C1 segment of cervical spinal cord (tissue), 14 donors: ENCODE measurements around the gene ATG10.
"Not testable (repeated sequence)": the region's sequence is repeated elsewhere in the genome, so short reads cannot be mapped to it uniquely, and the experiment has no call there.

ENCODE experiments used
- DNase-seq, 14 donors: peaks; one replicate each; lab custom pipeline; 2025; lab: John Stamatoyannopoulos, UW

The ATG10 gene

DNA sequence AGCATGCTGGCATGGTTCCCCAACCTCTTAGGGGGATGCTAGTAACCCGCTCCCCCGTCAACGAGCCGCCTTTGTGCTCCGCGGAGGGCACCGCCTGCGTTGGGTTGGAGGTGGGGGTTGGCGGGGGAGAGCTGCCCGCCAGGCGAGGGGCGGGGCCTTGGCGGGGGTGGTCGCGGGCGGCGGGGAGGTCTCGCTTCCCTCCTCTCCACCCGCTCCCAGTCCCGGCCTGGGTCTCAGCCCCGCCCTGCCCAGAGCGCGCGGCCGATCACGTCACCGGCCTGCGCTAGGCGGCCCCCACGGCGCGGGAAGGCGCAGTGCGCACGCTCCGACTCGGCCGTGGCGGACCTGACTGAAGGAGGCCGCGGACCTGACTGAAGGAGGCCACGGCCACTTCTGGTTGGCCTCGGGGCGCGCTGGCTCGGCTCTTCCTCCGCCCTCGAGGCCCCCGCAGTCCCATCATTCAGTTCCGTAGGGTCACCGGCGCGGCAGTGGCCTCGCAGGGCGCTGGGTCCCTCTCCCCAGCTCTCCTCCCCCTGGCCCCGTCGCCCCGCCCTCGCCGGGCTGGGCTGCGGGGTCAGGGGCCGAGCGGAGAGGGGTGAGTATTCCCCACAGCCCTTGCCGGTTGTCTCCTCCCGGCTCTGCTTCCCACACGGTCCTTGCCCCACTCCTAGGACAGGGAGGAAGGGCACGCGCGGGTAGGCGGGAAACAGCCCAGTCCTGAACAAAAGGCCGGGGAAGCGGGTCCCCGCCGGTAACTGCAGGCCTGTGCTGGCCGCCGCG lies at the start of gene ATG10:
ATG10 (plus strand) TSS at position 312 of the 780 bp plus-strand sequence. CDS start 15,548 bp downstream, outside the sequence.
- DNase-seq = peak; percentile 67 to 98 (median 92)

DNA sequence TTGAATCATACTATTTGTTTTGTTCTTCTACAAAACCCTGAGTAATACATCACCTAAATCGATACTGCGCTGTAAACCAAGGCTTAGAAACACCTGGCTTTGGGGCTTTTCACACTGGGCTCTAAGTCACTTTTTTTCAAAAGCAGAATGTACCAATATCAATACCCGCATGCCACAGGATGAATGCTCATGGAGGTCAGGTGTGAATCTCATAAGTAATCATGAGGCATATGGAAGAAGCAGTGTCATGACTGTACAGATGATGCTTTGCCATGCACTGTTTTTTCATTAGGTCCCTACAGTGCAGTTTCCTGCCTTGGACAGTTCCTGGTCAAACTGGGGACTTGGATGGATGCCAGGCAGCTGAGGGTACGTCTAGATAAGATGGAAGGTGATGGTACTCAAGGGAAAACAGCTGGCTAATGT lies 49.0 kb upstream of the ATG10 start:
- peak in 1 of 14 donors; percentile 4 for DNase-seq

DNA sequence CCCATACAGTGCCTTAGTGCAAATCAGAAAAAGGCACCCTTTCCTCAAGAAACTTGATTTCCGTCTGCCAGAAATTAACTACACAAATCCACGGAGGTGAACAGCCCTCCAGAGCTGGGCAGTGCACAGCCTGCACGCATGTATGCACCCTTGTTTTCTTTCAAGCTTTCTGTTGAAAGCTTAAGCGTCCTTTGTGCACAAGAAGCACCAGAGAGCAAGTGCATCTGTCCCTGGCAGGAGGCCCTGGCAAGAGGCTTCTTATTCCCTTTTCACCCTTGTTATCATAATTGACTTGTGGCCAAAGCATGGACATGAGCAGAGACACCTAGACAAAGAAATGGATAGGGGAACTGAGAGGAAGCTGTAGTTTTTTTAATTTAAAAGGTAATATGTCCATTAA lies 47.4 kb upstream of the ATG10 start:
- peak in 2 of 14 donors; percentile 7 to 90 for DNase-seq

DNA sequence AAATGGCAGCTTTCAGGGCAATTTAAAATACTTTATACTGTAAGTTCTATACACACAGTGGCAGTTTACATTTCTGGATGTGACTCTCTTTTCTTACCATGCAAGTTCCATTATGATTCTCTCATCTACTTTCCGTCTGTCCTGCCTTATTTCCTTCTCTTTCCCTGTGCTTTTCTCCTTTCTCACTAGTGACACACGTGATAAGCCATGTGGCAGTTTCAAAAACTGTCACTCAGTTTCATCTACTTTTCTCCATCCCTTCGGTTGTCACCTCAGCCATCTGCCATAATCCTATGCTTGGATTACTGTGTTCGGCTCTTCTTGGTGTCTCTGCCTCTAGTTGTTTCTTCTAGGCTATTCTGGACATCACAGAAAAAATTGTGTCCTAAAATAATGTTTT lies 46.8 kb upstream of the ATG10 start:
- DNase-seq = peak in 1 of 14 donors; percentile 11

DNA sequence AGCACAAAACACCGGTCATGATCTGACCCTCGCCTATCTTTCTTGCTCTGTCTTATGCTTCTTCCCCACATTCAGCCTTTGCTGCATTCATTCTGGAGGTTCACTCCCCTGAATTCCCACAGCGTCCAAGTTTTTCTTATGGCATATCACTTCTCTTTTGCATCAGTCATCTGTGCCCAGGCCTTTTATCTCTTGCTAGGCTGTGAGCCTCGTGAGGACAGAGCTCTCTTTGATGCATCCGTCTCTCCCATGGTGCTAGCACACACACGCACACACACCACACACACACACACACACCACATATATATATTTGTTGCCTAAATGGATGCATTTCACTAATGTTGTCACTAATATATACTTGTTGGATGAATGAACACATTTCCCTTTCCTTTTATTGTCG lies 45.8 kb upstream of the ATG10 start:
- no peak for DNase-seq

DNA sequence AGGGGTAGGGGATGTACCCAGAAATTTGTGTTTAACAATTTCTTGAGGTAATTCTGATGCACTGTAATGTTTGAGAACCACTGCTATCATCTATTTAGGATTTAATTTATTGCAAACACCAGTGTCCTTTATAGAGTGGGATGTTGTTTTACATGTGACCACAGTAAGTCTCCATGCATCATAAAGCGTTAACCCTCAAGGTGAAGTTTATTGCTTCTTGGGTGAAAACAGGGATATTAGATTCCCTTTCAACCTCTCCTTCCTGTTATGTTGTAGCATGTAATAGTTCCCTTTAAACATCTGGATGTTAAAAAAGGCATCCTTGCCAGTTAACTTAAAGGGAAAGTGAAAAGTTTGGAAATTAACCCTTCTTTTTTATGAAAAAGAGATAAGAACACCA lies 35.8 kb upstream of the ATG10 start:
- no peak for DNase-seq

DNA sequence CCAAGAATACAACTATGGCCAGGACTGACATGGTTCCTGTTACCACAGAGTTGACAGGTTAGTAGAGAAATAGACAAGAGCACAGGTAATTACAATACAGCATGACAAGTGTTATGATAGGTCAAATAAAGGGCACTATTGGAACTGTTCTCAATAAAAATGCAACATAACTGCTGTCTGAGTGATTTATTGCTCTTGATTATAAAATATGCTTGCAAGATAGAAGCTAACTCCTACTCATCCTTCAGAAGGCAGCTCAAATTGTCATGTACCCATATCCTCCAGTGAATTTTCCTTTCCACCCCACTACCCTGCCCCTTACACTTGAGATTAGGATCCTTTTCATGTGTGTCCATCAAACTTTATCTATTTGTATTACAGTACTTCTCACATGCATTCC lies 35.1 kb upstream of the ATG10 start:
- no peak for DNase-seq

DNA sequence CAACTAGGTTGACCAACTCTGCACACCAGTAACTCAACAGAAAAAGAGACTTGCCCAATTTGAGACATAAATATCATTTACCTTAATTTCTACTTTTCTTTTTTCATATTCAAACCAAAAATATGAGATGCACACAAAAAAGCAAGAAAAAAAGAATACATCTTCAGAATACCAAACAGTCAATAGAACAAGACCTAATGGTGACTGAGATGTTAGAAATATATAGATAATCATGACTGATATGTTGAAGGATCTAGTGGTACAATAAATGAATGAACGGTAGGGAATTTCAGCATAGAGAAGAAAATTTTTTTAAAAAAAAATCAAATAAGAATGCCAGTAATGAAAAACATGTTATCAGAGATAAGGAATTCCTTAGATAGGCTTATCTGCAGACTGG lies 29.1 kb upstream of the ATG10 start:
- no peak for DNase-seq

DNA sequence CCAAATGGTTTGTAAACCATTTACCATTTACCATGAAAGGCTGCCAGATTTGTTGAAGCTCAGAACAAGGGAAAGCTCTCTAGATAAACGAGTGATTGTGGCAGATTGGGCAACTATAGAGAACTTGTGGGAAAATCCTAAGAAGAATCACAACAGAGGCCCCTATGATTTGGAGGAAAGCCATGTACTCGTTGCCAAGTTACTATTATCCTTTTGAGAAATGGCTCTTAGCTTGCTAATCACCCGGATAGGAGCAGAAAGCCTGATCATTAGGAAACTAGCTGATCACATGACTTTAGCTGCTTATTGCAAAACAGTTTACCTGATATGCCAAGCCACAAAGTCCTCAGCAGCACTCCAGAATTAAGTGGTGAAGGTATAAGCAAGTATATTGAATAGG lies 23.5 kb upstream of the ATG10 start:
- no peak for DNase-seq

DNA sequence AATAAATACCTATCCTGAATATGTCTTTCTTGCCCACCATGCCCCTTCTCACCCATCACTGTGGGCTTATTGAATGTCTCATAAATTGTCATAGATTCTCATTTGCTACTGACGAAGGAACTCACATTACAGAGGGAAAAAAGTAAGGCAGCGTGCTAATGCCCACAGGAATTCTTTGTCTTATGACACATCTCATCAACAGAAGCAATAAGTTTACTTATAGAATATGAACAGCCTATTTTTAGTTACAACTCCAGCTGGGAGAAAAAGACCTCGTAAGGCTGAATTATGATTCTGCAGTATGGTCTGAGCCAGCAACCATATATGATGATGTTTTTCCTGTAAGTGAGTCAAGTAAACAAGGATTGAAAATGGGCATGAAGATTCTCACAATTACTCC lies 22.4 kb upstream of the ATG10 start:
- no peak for DNase-seq

DNA sequence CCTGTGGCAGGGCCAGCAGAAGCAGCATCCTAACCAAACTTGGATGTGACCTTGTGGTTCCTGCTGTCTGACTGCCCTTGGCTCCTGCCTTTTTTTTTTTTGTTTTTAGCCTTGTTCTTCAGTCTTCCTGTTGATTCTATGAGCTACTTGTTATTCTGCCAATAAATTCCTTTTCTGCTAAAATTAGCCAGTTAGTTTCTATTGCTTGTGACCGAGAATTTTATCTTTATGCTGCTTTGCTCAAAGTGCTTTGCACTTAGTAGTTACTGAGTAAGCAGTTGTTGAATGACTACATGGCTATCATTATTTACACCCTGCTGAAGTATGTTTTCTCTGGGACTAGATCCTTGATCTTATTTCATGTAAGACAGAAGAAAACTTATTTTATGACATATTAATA lies 20.8 kb upstream of the ATG10 start:
- DNase-seq = no peak

DNA sequence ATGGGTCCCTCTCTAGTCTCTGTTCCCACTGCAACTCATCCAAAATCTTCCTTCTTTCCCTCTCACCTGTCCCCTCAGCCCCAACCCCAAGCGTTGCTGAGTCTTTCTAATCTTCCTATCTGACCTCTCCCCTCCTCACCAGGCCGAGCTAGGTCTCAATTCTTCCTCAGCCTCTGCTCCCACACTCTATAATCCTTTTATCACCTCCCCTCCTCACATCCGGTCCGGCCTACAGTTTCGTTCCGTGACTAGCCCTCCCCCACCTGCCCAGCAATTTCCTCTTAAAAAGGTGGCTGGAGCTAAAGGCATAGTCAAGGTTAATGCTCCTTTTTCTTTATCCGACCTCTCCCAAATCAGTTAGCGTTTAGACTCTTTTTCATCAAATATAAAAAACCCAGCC lies 17.0 kb upstream of the ATG10 start:
- not testable (repeated sequence) for DNase-seq

DNA sequence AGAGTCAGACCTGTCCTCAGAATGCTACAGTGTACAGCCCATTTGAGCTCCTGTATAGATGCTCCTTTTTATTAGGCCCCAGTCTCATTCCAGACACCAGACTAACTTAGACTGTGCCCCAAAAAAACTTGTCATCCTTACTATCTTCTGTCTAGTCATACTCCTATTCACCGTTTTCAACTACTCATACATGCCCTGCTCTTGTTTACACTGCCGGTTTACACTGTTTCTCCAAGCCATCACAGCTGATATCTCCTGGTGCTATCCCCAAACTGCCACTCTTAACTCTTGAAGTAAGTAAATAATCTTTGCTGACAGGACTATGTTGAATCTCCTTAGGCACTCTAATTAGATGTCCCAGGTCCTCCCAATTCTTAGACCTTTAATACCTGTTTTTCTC lies 13.7 kb upstream of the ATG10 start:
- not testable (repeated sequence) for DNase-seq

DNA sequence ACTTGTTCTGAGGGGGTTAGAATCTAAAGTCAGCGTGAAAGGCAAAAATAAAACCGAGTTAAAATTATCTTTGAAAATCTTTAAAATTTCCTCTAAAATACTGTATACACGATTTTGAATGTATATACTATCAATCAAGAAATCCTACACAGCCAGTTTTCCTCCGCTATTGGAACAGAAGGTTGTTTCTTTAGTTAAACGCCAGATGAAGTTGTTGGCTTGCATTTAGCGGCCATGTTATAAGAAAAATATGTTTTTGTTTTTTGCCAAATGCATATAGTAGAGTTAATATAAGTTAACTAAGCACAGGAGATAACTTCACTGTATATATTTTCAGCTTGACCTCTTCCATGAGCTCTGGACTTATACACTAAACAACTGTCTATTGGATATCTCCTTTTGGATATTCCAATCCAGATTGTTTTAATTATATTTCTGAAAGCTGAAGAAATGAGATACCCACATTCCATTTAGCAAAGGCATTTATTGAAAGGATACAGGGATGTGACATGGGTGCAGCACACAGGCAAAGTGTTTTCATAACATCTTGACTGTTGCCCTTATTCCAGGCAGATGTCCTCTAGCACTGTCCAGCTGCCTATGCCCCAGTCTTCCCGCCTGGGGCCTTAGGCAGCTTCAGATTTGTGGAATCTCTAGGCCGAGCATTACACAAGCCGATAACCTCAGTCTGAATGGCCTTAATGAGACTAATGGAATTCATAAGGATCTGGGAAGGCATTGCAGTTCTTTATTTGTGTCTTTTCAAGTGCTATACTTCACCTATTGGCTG lies 10.0 kb upstream of the ATG10 start:
- DNase-seq = no peak

DNA sequence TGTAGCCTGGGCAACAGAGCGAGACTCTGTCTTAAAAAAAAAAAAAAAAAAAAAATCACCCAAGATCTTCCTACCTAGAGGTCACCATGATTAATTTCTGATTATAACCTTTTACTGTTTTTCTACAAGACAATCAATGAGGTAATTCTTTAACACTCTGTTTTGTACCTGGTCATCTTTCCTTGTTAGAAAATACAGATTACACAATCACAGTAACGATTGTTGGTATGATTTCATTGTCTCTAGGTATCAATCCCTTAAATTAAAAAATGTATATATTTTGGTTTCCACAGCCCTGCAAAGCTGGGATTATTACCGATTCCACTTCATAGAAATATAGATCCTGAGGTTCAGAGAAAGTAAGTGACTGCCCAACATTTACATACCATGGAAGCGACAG lies 8.3 kb upstream of the ATG10 start:
- no peak for DNase-seq

DNA sequence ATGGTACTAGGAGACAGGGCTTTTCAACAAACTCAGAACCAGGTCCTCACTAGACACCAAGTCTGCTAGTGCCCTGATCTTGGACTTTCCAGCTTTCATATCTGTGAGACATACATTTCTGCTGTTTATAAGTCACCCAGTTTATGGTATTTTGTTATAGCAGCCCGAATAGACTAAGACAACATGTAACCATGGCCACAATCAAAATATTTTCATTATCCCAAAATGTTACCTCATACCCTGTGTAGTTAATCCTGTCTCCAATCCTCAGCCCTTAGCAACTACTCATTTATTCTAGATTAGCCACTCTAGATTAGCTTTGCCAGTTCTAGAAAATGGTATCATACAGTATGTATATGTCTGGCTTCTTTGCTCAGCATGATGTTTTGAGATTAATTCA lies 6.3 kb upstream of the ATG10 start:
- no peak for DNase-seq

DNA sequence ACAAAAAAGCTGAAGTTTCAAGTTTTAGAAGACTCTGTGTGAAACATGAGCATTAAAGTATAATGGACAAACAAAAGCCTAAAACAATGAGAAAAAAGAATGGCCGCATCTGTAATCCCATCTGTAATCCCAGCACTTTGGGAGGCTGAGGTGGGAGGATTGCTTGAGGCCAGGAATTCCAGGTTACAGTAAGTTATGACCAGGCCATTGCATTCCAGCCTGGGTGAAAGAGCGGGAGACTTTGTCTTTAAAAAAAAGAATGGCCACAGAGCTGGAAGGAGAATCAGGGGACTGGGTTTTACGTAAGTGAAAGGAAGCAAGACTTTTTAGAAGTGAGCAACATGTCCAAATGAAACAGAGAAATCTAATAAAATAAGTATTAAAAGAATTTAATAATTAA lies 2.6 kb upstream of the ATG10 start:
- DNase-seq = no peak

DNA sequence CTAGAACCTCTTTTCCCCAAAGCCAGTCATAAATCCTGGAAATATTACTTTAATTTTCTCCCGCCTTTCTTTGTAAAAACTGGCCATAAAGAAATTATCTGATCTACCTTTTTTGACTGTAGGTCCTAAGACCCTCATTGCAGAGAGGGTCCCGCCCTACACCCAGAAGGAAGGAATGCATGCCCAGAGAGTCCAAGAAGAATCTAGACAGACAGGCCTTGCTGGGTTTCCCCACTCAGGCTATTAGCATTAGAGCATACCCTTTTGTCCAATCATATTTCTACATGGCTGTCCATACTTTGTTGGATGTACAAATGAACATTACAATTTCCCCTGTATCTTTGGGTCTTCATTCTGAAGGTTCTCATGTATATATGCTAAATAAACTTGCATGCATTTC lies 1.9 kb upstream of the ATG10 start:
- no peak for DNase-seq

DNA sequence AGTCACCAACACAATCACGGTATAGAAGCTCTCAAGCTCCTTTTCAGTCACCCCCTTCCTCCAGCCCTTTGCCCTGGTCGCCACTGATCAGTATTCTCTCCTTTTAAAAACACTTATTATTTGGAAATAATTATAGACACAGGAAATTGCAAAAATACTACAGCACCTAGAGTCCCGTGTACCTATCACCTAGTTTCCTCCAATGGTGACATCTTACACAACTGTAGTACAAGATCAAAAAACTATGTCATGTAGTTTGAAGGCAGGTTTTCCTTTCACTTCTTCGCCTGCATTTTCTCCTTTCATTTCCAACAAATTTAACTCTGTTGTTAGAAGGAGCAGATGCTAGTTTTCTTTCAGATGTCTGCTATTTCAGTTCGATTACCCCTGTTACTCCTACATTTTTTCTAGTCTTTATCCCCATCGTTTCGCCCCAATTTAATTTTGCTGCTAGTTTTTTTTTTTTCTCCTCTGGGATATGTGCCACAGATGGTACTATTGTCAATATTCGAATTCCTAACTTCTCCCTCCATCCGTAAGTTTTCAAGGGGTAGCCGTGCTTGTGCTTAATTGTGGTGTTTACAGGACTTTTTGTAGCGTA lies 612 bp upstream of the ATG10 start:
- DNase-seq = peak in 7 of 14 donors; percentile 1 to 62 (median 3)

DNA sequence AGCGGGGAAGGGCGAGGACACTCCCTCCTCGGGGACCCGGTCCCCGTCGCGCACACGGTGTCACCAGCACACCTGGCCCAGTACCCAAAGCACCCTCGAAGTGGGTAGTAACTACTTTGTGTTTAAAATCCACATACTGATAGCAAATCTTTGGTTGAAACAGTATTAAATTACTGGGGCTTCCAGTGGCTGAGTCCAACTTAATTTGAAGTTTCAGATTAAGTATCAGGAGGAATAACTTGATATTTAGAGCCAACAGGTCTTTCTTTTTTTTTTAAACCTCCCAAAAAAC lies 615 bp downstream of the ATG10 start:
- DNase-seq = no peak

DNA sequence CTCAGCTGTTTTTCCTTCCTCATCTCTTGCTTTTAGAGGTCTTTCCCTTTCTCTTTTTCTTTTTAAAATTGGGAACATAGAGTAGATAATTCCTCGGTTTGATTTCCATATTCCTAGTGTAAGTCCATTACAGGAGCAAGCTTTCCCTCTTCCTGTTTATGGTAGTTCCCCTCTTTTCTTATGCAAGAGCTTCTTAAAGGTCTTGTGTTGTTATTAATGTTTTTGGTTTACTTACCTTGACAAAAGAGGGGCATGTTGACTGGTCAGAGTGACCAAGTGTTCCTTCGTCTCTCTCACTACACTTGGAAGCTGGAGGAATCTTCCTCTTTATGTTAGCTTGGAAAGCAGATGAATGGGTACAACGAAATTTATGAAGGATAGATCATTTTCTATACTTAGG lies 8.3 kb downstream of the ATG10 start:
- DNase-seq = no peak

DNA sequence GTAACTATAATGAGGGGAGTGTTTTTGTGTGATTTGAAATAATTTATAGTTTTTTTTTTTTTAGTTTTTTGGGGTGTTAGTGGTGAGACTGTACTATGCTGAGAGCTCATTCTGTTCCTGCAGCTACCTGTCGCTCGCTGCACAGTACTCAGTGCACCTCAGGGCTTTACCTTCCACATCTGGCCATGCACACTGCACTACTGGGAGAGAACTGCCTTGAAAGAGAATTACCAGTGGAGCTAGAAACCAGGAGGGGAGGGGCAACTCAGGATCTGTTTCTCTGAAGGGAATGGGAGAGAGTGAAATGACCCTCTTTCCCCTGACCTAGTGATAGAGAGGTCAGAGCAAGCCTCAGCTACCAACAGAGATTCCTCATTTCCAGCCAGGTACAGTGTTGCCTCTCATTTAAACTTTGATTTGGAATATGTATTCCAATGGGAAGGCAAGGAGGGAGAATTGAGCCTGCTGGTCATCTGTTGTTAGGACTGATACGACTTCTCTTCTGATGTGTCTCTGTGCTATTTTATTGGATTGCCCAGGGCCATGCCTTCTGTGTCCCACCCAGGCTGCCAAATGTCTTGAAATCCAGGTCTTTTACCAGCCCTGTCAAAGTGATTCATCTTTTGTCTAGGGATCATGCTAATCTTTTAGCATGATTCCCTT lies 8.9 kb downstream of the ATG10 start:
- DNase-seq = no peak
